WTC11 (cell line): ENCODE results near the gene TMPRSS3. TPM values are rescaled to one million over a fixed set of nuclear protein-coding genes. Genes with fewer than 3 reads are reported as not detected.

ENCODE experiments used
- ATAC-seq: fragments of 200-7000 bp; cut with Tn5 transposase; 2 replicates; pipeline ENCODE4 v1.10.0; 2021; ENCODE audit warnings: mild to moderate bottlenecking, moderate library complexity
- CTCF ChIA-PET: fragments of 300-600 bp; sonication (Branson Sonifier 250); formaldehyde crosslinking; loops from one replicate; lab custom pipeline; 2021; ENCODE audit warnings: antibody characterized with exemption; lab: Charles Lee
- POLR2A ChIA-PET: fragments of 350-600 bp; sonication (Branson Sonifier 250); formaldehyde crosslinking; loops from one replicate; lab custom pipeline; 2021; ENCODE audit warnings: antibody characterized with exemption; lab: Charles Lee
- DNase-seq: peaks from one replicate; pipeline ENCODE4 v3.0.0; 2021; ENCODE audit warnings: low spot score
- H3K27ac Mint-ChIP-seq: 2 replicates; pipeline ENCODE4 v1.8.0; 2021; ENCODE audit warnings: mixed read lengths
- H3K27me3 Mint-ChIP-seq: 2 replicates; pipeline ENCODE4 v1.8.0; 2021; ENCODE audit warnings: low read depth, mild to moderate bottlenecking, moderate library complexity, mixed read lengths
- H3K36me3 Mint-ChIP-seq: 2 replicates; pipeline ENCODE4 v1.8.0; 2021; ENCODE audit warnings: mixed read lengths
- H3K4me1 Mint-ChIP-seq: 2 replicates; pipeline ENCODE4 v1.8.0; 2022; ENCODE audit warnings: mixed read lengths
- H3K4me3 Mint-ChIP-seq: 2 replicates; pipeline ENCODE4 v1.8.0; 2021; ENCODE audit warnings: mild to moderate bottlenecking, moderate library complexity, mixed read lengths
- H3K9me3 Mint-ChIP-seq: 2 replicates; pipeline ENCODE4 v1.8.0; 2021; ENCODE audit warnings: mixed read lengths
- ATF1 ChIP-seq: sonication (generic); formaldehyde crosslinking; IDR thresholded peaks from 2 replicates; pipeline ENCODE4 v1.8.1; 2023; ENCODE audit warnings: mild to moderate bottlenecking, moderate library complexity, missing genetic modification reagents
- ELF4 ChIP-seq: sonication (generic); formaldehyde crosslinking; IDR thresholded peaks from 2 replicates; pipeline ENCODE4 v1.8.1; 2022; ENCODE audit warnings: low read depth, mild to moderate bottlenecking, moderate library complexity, missing genetic modification reagents
- ETV6 ChIP-seq: sonication (generic); formaldehyde crosslinking; IDR thresholded peaks from 2 replicates; pipeline ENCODE4 v1.8.1; 2022; ENCODE audit warnings: mild to moderate bottlenecking, missing genetic modification reagents
- GABPB1 ChIP-seq: sonication (generic); formaldehyde crosslinking; IDR thresholded peaks from 2 replicates; pipeline ENCODE4 v1.8.1; 2023; ENCODE audit warnings: mild to moderate bottlenecking, missing genetic modification reagents
- JUN ChIP-seq: sonication (generic); formaldehyde crosslinking; IDR thresholded peaks from 2 replicates; pipeline ENCODE4 v1.8.0; 2023; ENCODE audit warnings: mild to moderate bottlenecking, missing genetic modification reagents
- PRRX2 ChIP-seq: fragments of 250-450 bp; sonication (Bioruptor Pico); IDR thresholded peaks from 2 replicates; pipeline ENCODE4 v1.8.0; 2021; ENCODE audit warnings: mild to moderate bottlenecking
- RELA ChIP-seq: sonication (generic); formaldehyde crosslinking; IDR thresholded peaks from 2 replicates; pipeline ENCODE4 v1.8.1; 2022; ENCODE audit warnings: missing genetic modification reagents, mild to moderate bottlenecking, borderline replicate concordance
- SMAD4 ChIP-seq: sonication (generic); formaldehyde crosslinking; IDR thresholded peaks from 2 replicates; pipeline ENCODE4 v1.8.0; 2022; ENCODE audit warnings: mild to moderate bottlenecking, missing genetic modification reagents
- TEAD1 ChIP-seq: sonication (generic); formaldehyde crosslinking; IDR thresholded peaks from 2 replicates; pipeline ENCODE4 v1.8.0; 2022; ENCODE audit warnings: mild to moderate bottlenecking, missing genetic modification reagents
- TP53 ChIP-seq: sonication (generic); formaldehyde crosslinking; IDR thresholded peaks from 2 replicates; pipeline ENCODE4 v1.8.1; 2023; ENCODE audit warnings: mild to moderate bottlenecking, missing genetic modification reagents
- ZNF121 ChIP-seq: sonication (generic); formaldehyde crosslinking; IDR thresholded peaks from 2 replicates; pipeline ENCODE4 v1.8.0; 2023; ENCODE audit warnings: missing genetic modification reagents
- ZNF671 ChIP-seq: fragments of 250-450 bp; sonication (Bioruptor Pico); IDR thresholded peaks from 2 replicates; pipeline ENCODE4 v1.8.0; 2021; ENCODE audit warnings: mild to moderate bottlenecking
- total RNA-seq: library from RNA; stranded (reverse); gene quantifications from 3 replicates; pipeline ENCODE4 v1.2.3, GENCODE V29; 2021
- TF ChIP-seq, protein P1 (sequence below): sonication (generic); formaldehyde crosslinking; IDR thresholded peaks from 2 replicates; pipeline ENCODE4 v1.8.1; 2022; ENCODE audit warnings: low read depth, mild to moderate bottlenecking, moderate library complexity, missing genetic modification reagents, borderline replicate concordance
- TF ChIP-seq, protein P2 (sequence below): fragments of 250-450 bp; sonication (Bioruptor Pico); conservative IDR thresholded peaks from 2 replicates; pipeline ENCODE4 v1.9.0; 2021; ENCODE audit warnings: mild to moderate bottlenecking
- TF ChIP-seq, protein P3 (sequence below): sonication (generic); formaldehyde crosslinking; IDR thresholded peaks from 2 replicates; pipeline ENCODE4 v1.8.1; 2022; ENCODE audit warnings: mild to moderate bottlenecking, moderate library complexity, missing genetic modification reagents
- TF ChIP-seq, protein P4 (sequence below): sonication (generic); formaldehyde crosslinking; IDR thresholded peaks from 2 replicates; pipeline ENCODE4 v1.8.1; 2022; ENCODE audit warnings: mild to moderate bottlenecking, missing genetic modification reagents, moderate library complexity, borderline replicate concordance
- TF ChIP-seq, protein P5 (sequence below): sonication (generic); formaldehyde crosslinking; conservative IDR thresholded peaks from 2 replicates; pipeline ENCODE4 v1.8.1; 2022; ENCODE audit warnings: mild to moderate bottlenecking, missing genetic modification reagents
- TF ChIP-seq, protein P6 (sequence below): sonication (generic); formaldehyde crosslinking; IDR thresholded peaks from 2 replicates; pipeline ENCODE4 v1.8.0; 2022; ENCODE audit warnings: mild to moderate bottlenecking, missing genetic modification reagents
- TF ChIP-seq, protein P7 (sequence below): fragments of 250-450 bp; sonication (Bioruptor Pico); IDR thresholded peaks from 2 replicates; pipeline ENCODE4 v2.1.2; 2022; ENCODE audit warnings: mild to moderate bottlenecking, moderate library complexity
- TF ChIP-seq, protein P8 (sequence below): fragments of 250-450 bp; sonication (Bioruptor Pico); IDR thresholded peaks from 2 replicates; pipeline ENCODE4 v1.9.0; 2021; ENCODE audit warnings: moderate library complexity, mild to moderate bottlenecking, inconsistent platforms, borderline replicate concordance

Gene TMPRSS3
- total RNA-seq, 1 experiment from 2014 or later: 0.39 TPM

DNA sequence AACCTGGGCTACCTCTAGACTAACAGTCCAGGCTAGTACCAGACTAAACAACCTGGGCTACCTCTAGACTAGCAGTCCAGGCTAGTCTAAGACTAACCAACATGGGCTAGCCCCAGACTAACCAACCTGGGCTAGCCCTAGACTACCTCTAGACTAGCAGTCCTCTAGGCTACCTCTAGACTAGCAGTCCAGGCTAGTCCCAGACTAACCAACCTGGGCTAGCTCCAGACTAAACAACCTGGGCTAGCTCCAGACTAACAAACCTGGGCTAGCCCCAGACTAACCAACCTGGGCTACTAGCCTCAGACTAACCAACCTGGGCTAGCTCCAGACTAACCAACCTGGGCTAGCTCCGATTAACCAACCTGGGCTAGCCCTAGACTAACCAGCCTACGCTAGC is 47.1 kb downstream of the TMPRSS3 start (continued):
- TF ChIP-seq, protein P1, sequence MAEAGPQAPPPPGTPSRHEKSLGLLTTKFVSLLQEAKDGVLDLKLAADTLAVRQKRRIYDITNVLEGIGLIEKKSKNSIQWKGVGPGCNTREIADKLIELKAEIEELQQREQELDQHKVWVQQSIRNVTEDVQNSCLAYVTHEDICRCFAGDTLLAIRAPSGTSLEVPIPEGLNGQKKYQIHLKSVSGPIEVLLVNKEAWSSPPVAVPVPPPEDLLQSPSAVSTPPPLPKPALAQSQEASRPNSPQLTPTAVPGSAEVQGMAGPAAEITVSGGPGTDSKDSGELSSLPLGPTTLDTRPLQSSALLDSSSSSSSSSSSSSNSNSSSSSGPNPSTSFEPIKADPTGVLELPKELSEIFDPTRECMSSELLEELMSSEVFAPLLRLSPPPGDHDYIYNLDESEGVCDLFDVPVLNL (CRISPR knock-in tag): no peak
- TF ChIP-seq TEAD1 (CRISPR knock-in tag): no peak
- TF ChIP-seq PRRX2 (CRISPR knock-in tag): no peak
- no peak for TF ChIP-seq ZNF121 (CRISPR knock-in tag)
- no peak for TF ChIP-seq GABPB1 (CRISPR knock-in tag)
- TF ChIP-seq ELF4 (CRISPR knock-in tag): no peak
- TF ChIP-seq, protein P2, sequence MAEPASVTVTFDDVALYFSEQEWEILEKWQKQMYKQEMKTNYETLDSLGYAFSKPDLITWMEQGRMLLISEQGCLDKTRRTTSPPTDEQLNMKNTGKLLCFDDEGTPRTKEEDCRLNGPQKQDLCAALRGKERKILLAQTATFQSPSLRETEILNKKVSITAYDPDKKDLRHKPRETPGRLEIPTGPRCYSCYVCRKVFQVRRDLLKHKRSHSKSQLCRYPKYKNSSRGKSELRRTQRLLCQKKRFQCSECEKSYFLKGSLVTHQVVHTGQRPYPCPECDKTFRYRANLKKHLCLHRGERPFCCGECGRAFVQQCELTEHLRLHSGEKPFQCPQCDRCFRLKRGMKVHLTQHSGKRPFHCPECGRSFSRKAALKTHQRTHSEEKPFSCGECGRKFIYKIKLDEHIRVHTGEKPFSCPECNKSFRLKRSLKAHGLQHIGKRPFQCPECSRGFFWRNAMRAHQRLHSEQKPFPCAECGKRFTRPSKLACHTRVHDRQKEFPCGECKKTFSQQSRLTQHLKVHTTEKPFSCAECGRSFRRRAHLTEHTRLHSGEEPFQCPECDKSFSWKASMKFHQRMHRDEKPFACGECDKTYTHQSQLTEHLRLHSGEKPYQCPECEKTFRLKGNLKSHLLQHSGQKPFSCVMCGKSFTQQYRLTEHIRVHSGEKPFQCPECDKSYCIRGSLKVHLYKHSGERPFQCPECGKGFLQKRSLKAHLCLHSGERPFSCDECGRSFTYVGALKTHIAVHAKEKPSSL (CRISPR knock-in tag): no peak
- TF ChIP-seq, protein P3, sequence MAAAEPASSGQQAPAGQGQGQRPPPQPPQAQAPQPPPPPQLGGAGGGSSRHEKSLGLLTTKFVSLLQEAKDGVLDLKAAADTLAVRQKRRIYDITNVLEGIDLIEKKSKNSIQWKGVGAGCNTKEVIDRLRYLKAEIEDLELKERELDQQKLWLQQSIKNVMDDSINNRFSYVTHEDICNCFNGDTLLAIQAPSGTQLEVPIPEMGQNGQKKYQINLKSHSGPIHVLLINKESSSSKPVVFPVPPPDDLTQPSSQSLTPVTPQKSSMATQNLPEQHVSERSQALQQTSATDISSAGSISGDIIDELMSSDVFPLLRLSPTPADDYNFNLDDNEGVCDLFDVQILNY (CRISPR knock-in tag): no peak
- TF ChIP-seq, protein P4, sequence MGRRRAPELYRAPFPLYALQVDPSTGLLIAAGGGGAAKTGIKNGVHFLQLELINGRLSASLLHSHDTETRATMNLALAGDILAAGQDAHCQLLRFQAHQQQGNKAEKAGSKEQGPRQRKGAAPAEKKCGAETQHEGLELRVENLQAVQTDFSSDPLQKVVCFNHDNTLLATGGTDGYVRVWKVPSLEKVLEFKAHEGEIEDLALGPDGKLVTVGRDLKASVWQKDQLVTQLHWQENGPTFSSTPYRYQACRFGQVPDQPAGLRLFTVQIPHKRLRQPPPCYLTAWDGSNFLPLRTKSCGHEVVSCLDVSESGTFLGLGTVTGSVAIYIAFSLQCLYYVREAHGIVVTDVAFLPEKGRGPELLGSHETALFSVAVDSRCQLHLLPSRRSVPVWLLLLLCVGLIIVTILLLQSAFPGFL (CRISPR knock-in tag): no peak
- TF ChIP-seq ETV6: no peak
- TF ChIP-seq JUN (CRISPR knock-in tag): no peak
- TF ChIP-seq SMAD4 (CRISPR knock-in tag): no peak
- no peak for TF ChIP-seq ZNF671 (CRISPR knock-in tag)

DNA sequence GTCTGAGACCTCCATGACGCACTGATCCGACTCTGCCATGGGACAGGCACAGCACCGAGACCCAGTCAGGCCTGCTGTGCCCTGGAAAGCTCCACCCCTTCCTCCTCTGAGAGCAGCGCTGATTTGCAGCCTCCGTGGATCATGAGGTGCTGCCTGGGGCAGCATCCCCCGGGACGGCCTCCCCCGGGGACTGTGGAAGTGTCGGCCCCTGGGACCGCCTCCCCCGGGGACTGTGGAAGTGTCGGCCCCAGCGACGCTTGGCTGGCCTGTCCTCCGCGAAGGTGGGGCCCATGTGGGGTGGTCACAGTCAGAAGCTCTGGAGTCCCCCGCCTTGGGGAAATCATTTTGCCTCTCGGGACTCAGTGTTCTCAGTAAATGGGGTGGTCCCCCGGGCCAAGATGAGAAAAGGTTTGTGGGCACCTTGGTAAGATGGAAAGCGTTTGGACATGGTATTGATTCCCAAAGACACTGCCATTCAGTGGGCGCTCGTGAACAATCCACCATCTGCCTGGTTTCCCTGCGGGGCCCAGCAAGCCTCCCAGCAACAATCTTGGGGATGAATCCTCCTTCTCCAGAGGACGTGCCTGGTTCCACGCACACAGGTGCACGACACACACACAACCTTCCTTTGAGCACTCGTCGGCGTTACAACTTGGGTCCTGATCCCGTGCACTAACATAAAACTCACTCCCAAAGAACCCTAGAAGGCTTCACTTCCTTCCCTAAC is 48.1 kb downstream of the TMPRSS3 start:
- H3K27ac Mint-ChIP-seq: no peak overlapping the region
- ChIA-PET CTCF (no interaction called here), POLR2A (no interaction called here)
- DNase-seq (no peak), ATAC-seq (no peak)
- H3K9me3 Mint-ChIP-seq: no peaks in the 10 kb centered on the region
- H3K36me3 Mint-ChIP-seq: no peaks in the 10 kb centered on the region
- H3K4me1 Mint-ChIP-seq: no peaks in the 10 kb centered on the region
- H3K27me3 Mint-ChIP-seq: no peaks in the 10 kb centered on the region
- H3K4me3 Mint-ChIP-seq: no peak overlapping the region
- TF ChIP-seq RELA (CRISPR knock-in tag) (no peak), ATF1 (CRISPR knock-in tag) (no peak), GABPB1 (CRISPR knock-in tag) (no peak), TP53 (CRISPR knock-in tag) (no peak)
- TF ChIP-seq, protein P5, sequence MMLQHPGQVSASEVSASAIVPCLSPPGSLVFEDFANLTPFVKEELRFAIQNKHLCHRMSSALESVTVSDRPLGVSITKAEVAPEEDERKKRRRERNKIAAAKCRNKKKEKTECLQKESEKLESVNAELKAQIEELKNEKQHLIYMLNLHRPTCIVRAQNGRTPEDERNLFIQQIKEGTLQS (CRISPR knock-in tag): no peak
- TF ChIP-seq, protein P6, sequence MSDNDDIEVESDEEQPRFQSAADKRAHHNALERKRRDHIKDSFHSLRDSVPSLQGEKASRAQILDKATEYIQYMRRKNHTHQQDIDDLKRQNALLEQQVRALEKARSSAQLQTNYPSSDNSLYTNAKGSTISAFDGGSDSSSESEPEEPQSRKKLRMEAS (CRISPR knock-in tag): no peak
- TF ChIP-seq, protein P7, sequence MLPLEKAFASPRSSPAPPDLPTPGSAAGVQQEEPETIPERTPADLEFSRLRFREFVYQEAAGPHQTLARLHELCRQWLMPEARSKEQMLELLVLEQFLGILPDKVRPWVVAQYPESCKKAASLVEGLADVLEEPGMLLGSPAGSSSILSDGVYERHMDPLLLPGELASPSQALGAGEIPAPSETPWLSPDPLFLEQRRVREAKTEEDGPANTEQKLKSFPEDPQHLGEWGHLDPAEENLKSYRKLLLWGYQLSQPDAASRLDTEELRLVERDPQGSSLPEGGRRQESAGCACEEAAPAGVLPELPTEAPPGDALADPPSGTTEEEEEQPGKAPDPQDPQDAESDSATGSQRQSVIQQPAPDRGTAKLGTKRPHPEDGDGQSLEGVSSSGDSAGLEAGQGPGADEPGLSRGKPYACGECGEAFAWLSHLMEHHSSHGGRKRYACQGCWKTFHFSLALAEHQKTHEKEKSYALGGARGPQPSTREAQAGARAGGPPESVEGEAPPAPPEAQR (CRISPR knock-in tag): no peak
- TF ChIP-seq, protein P8, sequence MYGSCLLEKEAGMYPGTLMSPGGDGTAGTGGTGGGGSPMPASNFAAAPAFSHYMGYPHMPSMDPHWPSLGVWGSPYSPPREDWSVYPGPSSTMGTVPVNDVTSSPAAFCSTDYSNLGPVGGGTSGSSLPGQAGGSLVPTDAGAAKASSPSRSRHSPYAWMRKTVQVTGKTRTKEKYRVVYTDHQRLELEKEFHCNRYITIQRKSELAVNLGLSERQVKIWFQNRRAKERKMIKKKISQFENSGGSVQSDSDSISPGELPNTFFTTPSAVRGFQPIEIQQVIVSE (CRISPR knock-in tag): no peak
